ENCODE results near the gene ERN1.

Gene ERN1

DNA sequence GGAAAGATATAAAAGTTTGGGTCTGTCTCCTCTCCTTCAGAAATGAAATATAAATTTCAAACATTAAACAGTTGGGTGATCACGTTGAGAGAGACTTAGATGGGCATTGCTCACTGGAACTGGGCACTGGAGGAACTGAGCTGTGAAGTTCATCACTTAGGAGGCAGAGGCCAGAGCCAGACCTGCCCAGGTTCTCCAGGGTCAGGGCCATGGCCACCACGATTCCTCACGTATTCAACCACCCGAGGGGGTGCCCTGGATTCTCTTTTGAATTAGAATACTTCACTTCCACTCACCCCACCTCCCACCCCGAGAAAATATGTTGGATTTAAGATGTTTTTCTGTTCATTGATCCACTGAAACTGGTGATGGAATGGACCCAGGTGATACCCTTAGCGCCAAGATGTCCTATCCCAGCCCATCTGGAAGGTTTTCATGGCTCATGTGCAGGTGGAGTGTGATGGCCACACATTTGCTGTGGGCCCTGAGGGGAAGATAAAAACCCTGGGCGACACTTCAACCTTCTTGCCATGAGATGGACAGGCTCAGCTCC, 125.7 kb downstream of the ERN1 start:
- DNase-seq (ENCODE audit: low read depth) = no peak

DNA sequence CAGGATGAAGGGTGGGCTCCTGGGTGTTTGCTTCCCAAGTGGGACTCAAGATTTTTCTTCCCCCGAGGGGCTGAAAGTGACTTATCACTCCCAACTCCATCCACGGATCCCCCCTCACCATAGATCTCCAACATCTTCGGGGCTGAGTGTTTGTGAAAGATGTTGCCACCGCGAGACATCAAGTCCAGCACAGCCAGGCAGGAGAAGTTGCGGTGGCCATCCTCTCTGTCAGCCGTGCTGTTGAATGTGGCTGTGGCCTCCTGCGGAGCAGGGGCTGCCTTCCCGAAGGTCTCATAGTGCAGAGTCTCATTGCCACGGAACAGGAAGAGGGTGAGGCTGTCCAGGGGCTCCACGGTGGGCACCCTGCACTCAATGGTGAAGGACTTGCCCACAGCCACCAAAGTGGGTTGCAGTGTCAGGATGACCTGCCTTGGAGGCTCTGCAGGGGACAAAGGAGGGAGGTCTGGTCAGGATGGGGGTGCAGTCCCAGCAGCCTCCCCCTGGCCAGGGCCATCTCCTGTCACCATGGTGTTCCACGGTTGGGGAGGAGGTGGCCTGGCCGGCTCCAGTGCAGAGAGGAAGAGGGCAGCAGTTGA, 126.3 kb downstream of the ERN1 start:
- DNase-seq (ENCODE audit: low read depth) = no peak

DNA sequence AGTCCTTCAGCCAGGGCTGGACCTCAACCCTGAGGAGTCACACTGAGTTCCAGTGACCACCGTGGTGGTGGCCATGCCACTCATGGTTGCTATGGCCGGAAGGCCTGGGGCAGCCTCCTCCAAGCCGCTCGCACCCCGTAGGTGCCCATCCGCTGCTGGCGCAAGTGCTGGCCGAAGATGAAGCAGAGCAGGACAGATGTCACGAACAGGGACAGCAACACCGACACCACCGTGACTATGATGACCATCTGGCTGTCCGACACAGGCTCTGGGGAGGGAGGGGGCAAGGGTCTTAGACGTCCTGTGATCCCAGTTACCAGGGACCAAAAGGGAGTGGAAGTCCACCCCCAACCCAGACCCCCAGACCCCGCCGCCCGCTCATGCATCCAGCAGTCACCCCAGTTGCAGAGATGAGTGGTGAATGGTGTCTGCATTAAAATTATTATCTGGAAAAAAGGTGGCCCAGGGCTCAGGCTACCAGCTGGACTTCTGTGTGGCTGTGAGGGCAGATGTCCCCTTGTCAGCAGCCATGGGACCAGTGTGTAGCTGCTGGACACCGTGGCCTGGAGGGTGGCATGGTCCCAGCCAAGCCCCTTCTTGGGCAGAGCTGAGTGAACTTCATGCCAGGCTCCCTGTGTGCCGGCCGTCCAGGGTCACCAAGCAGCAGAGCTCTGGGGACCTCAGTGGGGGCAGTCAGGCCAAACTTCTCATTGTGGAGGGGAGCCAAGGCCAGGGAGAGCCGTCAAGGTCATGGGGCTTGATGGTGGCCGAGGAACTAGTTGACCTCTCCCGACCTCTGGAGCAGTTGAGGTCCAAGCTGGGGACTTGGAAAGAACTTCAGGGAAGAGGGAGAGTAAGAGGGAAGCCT, 127.1 kb downstream of the ERN1 start:
- DNase-seq (ENCODE audit: low read depth) = no peak

DNA sequence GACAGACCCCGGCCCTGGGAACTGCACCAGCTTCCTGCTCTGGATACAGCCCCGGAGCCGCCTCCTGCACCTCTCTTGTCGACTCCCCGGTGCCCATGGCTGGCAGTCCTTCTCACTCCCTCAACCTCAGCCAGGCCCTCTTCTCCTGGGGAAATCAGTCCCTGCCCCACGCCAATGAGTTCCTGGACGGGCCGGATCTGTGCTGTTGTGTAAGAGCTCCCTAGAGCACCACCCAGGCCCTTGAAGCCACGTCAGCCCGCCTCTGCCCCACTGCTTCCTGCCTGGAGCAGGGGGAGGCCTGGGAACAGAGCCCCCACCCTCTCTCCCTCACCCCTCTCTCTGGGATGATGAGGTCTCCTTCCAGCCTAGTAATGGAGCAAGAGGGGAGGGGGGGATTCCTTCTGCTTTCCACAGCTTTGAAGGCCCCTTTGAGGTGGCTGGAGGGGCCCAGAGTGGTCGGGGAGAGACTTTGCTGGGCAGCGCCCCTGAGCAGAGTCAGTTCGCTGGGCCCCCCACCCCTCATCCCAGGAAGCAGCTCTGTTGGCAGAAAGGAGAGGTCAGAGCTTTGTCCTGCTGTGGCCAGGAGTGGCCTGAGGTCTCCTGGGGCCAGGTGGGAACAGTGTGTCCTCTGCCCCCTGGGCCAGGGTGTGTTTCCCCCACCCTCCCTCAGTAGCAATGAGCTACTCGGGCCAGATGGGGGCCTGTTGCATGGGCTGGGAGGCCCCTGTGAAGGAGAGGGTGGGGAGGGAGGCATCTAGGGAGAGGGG, 128.0 kb downstream of the ERN1 start:
- no peak for DNase-seq (ENCODE audit: low read depth)

DNA sequence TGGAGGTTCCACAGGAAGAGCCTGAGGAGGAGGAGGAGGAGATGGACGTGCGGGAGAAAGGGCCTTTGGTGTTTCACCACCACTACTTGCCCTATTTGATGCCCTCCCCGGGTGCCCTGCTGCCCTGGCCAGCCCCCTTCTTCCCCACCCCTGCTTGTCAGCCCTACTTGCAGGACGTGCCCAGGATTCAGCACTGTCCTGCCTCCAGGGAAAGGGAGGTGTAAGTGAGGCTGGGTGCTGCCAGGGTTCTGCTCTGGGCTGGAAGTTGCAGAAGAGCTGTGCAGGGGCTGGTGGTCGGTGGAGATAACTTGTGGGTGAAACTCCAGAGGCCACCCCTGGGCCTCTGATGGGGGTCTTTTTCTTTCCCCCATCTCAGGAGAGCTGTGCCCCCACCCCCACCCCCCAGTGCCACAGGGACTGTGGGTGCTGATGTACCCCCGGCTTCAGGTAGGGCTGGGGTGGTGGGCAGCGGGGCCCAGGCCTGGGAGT, 128.8 kb downstream of the ERN1 start:
- no peak for DNase-seq (ENCODE audit: low read depth)

DNA sequence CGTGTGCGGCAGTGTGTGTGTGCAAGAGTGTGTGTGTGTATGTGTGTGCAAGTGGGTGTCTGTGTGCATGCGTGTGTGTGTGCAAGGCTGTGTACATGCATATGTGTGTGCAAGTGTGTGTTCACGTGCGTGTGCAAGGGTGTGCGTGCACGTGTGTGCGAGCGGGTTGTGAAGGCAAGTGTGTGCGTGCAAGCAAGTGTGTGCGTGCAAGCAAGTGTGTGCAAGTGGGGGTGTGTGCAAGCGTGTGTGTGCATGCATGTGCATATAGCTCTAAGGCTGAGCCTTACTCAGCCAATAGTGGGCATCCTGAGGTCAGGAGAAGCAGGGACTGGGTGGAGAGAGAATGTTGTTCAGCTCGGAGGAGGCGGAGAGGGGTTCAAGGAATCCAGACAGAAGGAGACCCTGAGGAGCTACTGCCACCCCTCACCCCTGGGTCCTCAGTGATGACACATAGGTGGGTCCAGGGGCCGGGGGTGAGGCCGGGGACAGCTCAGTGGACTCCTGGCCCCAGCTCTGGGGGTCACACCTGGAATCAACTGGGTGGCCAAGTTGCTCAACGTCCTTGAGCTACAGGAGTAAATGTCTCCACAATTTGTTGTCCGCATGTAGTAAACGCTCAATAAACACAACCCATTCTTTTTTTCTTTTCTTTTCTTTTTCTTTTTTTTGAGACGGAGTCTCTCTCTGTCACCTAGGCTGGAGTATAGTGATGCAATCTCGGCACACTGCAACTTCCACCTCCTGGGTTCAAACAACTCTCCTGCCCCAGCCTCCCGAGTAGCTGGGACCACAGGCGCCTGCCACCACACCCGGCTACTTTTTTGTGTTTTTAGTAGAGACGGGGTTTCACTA, 130.0 kb downstream of the ERN1 start:
- no peak for DNase-seq (ENCODE audit: low read depth)

DNA sequence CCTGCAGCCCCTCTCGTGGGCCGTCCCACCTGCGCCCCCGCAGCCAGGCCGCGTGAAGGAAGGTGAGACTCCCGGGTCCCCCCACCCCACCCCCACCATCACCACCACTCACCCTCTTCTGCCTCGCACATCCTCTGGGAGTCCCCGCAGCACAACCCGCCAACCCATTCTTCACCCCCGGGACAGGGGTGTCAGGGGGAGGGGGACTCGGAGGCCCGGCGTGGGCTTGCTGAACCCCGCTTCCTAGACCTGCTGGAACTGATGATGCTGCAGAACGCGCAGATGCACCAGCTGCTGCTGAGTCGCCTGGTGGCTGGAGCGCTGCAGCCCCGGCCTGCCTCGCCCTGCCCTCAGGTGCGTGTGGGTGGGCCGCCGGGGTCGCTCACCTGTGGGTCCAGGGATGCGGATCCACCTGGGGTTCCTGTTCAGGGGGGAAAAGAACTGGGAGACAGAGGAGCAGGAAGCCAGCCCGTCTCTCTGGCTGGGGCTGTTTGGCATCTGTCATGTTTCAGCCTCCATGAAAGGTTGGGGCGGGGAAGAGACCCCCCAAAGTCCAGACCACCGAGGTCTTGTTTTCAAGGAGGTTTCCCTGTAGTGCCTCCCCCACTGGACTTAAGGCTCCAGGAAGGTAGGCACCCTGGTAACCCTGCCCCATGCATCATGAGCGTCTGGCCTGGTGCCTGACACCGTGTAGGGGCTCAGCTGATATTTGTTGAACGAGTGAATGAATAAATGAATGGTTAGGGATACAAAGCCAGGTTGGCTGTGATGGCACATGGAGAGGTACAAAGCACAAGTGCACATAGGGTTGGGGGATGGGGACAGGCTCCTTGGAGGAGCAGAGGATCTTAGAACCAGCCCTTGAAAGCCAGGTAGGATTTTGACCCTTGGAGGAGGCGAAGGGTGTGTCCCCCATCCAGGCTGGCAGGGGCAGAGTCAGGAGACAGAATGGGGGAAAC, 130.9 kb downstream of the ERN1 start:
- no peak for DNase-seq (ENCODE audit: low read depth)

DNA sequence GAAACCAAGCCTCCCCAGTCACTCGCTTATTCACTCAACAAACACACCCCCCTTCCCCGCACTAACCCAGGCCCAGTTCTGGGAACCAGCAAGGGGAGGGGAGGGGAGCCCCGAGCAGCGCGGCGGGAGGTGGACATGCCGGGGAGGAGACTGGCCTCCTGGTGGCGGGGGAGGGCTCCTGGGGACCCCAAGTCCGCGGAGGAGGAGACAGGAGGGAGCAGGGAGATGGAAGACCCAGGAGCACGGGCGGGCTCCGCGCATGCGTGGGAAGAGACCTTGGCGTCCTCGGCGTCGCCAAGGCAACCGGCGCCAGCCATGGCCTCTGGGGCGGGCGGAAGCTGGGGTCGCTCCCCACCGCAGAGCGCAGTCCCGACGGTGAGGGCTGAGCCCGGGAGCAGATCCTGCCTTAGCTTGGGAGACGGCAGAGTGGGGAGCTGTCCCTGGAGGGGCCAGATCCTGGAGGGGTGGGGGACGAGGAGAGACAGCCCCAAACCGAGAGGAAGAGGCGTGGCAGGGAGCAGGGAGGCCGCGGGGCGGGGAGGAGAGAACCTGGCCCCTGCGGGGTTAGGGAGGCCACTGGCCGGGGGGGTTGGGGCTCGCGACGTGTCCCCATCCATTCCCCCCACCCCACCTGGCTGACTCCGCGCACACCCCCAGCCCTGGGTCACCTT, 131.8 kb downstream of the ERN1 start, which contains the start of gene PRR29:
Gene PRR29, plus strand, starts transcription at position 302 of the 671 bp plus-strand sequence. Its CDS starts 14 bp downstream, at position 316.
- no peak for DNase-seq (ENCODE audit: low read depth)

DNA sequence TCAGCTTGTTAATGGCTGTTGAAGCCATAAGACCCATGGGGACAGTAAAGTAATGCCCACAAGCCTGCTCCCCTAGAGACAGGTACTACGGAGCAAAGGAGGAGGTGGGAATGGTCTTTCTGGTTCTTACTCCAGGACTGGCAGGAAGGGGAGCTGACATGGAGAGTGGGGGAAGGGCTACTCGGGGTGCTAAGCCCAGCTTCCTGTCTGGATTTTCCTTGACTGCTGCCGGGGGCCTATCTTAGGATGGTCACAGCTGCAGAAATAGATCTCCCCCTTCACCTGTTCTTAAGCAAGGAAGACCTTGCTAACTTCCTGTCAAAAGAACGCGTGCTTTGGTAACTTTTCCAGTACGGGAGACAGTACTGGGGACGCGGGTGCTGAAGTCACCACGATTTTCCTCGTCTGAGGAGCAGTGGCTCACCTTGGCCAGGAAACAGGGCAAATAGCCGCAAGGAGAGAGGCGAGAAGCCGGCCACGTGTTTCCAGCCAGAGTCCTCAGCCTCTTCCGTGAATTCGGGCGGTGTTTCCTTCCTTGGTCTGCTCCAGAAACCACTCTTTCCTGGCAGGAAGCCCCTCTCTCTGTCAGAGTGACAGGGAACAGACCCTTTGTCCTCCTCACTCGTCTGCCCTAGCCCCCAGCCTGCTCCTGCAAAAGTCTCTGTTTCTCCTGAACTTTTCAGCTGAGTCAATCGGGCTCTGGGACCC, 132.4 kb downstream of the ERN1 start:
- DNase-seq (ENCODE audit: low read depth) = no peak

DNA sequence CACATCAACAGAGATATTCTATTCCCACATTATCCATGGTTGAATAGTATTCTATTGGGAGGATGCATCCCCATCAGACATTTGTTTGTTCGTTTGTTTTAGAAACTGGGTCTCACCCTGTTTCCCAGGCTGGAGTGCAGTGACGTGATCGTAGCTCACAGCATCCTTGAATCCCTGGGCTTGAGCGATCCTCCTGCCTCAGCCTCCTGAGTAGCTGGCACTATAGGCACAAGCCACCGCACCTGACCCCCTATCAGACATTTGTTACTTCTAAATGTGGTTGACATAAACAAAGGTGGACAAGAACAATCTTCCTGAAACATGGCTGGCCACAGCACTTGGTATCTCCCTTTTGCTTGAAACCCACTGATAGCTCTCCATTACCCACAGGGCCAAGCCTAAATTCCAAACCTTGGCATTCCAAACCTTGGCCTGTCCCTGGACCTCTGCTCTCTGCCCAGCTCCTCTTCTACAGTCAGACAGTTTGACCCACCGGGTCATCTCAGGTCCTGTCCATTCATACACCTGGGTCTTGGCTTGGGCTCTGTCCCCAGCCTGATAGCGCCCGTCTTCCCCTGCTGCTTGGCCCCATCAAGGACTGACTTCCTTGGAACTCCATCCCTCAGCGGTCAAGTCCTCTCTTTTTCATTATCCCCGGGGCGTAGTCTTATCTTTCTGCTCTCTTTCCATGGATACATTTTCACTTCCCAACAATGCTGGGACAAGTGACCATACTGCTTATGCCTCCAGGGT, 133.3 kb downstream of the ERN1 start:
- no peak for DNase-seq (ENCODE audit: low read depth)

DNA sequence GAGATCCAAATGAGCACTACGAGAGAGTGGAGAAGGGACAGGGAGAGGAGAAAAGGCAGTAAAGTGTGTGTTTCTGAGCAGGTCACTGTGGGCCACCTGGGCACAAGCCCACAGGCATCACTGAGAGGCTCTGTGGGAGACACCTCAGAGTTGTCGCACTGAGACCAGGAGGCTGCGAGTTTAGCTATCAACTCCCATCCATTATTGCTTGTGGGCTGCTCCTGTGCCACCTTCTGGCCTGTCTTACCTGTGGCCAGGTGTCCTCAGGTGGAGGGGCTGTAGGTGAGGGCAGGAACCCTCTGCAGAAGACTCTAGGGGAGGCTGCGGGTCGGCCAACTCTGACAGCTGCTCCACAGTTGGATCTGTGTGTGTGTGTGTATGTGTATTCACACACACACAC, 134.3 kb downstream of the ERN1 start:
- no peak for DNase-seq (ENCODE audit: low read depth)

DNA sequence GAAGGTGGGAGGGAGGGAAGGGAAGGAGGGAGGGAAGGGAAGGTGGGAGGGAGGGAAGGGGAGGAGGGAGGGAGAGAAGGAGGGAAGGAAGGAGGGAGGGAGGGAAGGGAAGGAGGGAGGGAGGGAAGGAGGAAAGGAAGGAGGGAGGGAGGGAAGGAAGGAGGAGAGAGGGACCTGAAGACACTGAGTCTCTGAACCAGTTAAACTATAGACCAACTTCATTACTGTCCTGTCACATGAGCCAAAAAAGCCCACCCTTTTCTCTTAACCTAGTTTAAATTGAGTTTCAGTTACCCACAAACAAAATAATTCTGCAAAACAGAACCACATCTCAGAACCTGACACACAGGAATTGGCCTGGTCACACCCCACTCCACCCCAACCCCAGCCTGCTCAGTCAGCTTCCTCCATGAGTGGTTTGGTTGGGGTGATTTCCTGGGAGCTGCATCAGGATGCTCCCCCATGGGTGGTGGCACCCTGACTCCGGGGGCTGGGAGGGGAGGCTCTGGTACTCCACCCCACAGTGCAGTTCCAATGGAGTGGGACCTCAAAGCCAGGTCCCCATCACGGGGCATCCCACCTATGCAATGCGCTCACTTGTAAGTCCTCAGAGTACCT, 136.5 kb downstream of the ERN1 start:
- no peak for DNase-seq (ENCODE audit: low read depth)

DNA sequence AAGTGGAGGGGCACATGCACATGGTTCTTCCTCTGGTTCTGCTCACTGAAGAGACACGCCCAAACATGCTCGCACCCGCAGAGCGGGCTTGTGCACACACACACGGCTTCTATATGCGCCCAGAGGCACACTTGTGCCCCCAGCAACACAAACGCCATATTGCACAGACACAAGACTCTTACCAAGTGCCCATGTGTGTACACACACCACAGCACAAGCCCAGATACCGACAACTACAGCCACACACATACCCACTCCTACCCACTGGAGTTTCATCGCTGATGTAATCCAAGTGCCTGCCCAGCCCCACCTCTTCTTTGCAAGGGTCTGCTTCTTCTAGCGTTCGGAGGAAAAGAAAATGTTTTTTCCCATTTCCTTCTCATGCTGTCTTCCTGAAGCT, 138.3 kb downstream of the ERN1 start:
- DNase-seq (ENCODE audit: low read depth) = no peak

DNA sequence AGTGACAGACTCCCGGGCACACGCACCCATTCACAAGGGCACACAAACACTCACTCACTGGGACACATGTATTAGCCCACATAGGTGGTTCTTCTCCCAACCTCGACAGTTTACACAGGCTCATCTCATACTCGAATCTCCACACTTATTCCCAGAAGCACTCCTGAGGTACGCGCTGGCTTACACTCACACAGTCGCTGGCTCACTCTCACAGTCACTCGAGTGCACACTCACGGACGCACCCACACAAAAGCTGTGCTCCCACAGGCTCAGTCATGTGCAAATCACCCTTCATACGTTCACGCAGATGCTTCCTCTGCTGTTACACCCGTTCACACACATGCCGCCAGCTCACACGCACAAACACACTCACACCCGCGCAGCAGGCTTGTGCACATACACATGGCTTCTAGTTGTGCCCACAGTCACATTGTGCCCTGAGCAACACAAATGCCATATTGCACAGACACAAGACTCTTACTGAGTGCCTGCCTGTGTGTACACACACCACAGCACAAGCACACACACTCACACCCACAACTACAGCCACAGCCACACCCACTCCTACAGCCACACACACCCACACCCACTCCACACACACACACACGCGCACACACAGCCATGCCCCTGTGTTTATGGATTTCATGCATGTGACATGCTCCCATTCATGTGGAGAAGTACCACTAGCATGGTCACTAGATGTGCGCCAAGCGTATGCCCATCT, 140.2 kb downstream of the ERN1 start:
- no peak for DNase-seq (ENCODE audit: low read depth)

All from HS-27A (cell line).